IPS-NIHi11 (cell line): ENCODE data around the gene IQCE.
A peak's percentile ranks its signal among the peaks of the same experiment; 100 is the strongest.

Source experiments
- DNase-seq: peaks from one replicate; pipeline ENCODE4 v3.0.0; 2012; ENCODE audit warnings: mixed read lengths, low spot score

The IQCE gene, protein sequence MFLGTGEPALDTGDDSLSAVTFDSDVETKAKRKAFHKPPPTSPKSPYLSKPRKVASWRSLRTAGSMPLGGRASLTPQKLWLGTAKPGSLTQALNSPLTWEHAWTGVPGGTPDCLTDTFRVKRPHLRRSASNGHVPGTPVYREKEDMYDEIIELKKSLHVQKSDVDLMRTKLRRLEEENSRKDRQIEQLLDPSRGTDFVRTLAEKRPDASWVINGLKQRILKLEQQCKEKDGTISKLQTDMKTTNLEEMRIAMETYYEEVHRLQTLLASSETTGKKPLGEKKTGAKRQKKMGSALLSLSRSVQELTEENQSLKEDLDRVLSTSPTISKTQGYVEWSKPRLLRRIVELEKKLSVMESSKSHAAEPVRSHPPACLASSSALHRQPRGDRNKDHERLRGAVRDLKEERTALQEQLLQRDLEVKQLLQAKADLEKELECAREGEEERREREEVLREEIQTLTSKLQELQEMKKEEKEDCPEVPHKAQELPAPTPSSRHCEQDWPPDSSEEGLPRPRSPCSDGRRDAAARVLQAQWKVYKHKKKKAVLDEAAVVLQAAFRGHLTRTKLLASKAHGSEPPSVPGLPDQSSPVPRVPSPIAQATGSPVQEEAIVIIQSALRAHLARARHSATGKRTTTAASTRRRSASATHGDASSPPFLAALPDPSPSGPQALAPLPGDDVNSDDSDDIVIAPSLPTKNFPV

DNA sequence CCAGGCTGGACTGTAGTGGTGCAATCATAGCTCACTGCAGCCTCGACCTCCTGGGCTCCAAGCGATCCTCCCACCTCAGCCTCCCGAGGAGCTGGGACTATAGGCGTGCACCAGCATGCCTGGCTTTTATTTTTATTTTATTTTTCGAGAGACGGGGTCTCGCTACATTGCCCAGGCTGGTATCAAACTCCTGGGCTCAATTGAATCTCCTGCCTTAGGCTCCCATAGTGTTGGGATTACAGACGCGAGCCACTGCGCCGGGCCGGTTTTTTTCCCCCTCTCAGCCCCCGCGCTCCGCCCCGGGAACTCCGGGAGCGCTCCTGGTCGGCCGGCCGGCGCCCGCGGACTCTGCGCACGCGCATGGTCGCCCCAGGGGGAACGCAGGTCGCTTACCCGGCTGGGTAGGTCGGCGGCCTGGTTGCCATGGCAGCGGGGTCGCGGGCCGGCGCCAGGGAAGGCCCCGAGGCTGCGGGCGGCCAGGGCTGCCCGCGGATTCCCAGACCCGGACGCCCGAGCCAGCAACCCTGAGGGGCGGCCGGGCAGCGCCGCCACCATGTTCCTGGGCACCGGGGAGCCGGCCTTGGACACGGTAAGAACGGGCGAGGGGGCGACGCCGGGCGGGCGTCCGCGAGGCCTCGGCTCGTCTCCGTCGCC is at the start of gene IQCE:
TSS of gene IQCE (plus strand) at position 351 of the 654 bp plus-strand sequence. CDS start at position 554, 203 bp downstream.
- peak; percentile 95 for DNase-seq

DNA sequence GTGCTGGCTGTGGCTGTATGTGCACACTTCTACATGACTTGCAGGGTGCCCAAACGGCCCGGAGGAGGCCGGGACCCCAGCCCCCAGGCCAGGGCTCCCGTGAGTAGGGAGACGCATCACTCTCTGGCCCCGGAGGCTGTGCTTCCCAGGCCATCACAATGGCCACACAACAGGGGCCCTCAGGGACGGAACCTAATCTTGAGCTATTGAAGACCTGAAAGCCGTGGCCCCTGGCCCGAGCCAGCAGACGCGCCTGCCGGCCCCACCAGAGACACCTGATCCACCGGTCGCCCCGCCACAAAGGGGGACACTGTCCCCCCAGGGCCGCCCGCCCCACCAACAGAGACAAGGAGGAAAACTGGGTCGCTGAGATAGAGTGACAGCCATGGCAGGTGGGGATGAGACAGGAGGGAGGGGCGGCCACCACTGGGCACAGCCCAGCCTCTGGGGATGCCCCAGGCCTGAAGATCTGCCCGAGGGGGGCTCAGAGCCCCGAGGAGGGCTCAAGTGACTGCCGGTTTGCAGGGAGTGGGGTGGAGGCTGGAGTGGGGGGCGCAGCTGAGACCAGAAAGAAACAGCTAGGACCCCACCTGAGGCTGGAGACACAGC is 49.4 kb upstream of the IQCE start:
- no peak for DNase-seq

DNA sequence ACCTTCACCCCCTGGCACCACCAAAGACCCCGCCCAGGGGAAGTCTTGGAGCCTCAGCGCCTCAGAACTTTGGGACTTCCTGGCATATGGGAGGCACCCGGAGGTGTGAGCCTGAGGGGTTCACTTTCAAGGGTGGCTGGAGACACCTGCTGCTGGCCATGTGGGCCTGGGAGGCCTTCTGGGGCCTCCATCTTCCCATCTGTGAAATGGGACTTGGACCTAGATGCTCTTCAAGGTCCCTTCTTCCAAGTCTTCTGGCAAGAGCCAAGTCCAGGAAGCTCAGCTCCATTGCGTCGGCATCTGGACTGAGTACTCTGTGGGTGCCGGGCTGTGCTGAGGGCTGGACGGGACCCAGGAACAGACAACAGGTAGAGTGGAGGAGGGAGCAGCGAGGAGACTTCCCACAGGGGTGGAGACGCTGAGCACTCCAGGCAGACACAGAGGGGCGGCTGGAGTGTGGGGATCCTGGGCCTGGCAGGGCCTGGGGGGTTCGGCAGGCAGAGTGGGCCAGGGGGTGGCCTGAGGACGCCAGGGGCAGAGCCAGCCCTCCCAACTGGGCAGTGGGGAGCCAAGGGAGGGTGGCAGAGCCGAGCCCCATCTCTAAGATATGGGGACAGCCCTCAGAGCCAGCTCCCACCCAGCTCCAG is 48.5 kb upstream of the IQCE start:
- DNase-seq, result no peak

DNA sequence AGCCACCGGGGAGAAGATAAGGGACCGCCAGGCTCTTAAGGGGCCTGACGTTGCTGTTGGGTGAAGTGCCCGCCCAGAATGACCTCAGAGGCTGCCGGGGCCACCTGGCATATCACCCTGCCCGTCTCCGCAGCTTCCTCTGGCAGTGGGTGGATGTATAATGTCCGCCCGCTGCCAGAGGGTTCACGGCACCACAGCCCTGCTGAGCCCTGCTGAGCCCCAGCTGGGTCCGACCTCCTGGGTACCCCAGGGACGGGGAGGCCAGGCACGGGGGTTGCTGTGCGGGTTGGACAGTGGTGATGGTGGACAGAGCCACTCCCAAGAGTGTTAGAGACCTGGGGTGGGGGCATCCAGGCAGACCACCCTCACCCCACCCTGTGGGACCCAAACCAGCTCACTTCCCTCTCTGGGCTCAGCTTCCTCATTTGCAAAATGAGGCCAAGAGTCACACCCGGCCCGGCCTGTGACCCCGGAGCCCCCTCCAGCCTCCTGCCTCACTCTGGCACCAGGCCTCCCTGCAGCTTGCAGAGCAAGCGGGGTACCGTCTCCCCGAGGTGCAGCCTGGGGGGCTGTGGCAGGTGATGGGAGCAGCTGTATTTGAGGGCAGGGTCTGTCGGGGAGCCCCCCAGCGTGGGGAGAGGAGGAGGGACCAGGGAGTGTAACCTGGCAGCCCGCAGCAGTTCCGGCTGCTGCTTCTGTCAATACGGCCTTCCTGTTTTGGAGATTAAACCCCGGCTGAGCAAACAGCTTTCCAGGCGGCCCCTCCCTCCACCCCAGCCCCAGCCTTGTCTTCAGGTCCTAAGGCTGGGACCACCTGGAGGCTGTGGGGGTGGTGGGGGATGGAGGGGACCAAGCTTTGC is 47.6 kb upstream of the IQCE start:
- no peak for DNase-seq

DNA sequence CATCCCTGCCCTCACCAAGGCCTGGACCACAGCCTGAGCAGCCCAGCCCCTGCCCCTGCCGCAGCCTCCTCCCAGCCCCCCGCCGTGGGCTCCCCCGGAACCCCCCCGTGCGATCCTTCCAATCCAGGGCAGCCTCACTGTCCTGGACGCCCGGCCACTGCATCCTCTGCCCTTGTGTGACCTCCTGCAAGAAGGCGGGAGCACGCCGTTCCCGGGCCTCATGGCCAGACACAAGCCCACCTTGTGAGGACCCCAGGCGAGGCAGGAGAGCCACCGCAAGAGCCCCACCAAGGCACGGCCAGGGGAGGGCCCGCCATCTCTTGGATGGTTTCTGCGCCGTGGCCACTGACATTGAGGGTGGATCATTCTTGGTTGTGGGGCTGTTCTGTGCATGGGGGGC is 47.0 kb upstream of the IQCE start:
- DNase-seq, result no peak

DNA sequence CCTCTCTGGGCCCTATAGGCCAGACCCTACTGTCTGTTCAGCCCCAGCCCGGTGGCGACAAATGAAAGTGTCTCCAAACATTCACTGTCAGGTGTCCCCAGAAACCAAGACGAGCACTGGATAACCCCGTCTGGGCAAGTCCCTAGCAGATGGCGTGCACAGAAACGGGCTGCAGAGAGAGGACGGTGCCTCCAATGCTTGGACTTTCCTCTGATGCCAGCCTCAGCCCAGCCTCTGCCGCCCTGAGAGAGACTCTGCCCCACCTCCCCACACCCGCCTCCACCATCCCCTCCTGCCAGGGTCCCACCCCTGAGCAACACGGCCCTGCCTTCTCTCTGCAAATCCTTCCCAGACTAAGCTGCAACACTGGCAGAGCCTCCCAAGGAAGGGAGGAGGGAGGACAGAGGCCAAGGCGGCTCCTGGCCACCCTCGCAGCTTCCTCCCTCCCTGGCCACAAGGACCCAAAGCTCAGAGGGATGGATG is 46.6 kb upstream of the IQCE start:
- DNase-seq, result no peak

DNA sequence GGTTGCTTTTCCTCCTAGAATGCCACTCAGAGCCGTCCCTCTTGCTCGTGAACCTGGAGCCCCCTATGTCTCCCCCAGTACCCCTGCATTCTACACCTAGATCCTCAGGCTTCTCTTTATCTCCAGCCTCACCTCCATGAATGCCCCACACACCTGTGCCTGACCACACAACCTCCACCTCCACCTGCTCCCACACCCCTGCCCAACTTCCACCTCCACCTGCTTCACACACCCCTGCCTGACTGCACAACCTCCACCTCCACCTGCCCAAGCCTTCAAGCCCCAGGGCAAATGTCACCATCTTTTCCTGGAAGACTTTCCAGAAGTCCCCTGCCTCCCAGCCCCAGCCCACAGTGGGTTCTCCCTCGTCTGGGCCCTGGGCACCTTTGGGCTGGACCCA is 46.1 kb upstream of the IQCE start:
- no peak for DNase-seq

DNA sequence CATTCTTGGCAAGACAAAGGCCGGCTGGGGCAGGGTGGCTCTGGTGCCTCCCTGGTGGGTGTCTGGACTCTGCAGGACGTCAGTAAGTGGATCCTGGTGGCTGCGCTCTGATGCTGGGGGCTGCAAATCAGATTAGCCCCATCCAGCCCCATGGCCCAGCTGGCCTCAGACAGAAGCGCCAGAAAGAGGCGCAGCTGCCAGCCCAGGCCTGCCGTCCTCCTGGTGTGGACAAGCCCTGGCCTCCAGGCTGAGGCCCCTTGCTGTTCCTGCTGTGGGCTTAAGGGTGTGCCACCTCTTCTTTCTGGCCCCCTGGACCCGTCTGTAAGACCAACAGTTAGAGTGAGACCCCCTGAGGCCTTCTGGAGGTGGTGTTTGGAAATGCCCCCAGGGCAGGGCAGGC is 45.1 kb upstream of the IQCE start:
- no peak for DNase-seq

DNA sequence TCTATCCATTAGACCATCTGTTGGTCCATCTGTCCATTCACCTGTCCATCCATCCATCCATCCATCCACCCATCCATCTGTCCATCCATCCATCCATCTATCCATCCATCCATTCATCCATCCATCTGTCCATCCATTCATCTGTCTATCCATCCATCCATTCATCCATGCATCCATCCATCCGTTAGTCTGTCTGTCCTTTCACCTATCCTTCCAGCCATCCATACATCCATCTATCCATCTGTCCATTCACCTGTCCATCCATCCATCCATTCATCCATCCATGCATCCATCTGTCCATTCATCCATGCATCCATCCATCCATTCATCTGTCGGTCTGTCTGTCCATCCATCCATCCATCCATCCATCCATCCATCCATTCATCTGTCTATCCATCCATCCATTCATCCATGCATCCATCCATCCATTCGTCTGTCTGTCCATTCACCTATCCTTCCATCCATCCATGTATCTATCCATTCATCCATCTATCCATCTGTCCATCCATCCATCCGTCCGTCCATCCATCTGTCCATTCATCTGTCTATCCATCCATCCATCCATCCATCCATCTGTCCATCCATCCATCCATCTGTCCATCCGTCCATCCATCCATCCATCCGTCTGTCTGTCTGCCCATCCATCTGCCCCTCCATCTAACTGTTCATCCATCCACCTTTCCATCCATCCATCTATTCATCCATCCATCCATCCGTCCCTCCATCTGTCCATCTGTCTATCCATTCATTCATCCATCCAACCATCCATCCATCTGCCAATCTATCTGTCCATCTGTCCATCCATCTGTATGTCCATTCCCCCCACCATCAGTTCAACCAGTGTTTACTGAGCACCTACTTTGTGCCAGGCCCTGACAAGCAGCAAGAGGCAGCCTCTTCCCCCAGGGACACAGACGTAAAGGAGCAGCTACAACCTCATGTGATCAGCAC is 44.0 kb upstream of the IQCE start:
- DNase-seq, result no peak

DNA sequence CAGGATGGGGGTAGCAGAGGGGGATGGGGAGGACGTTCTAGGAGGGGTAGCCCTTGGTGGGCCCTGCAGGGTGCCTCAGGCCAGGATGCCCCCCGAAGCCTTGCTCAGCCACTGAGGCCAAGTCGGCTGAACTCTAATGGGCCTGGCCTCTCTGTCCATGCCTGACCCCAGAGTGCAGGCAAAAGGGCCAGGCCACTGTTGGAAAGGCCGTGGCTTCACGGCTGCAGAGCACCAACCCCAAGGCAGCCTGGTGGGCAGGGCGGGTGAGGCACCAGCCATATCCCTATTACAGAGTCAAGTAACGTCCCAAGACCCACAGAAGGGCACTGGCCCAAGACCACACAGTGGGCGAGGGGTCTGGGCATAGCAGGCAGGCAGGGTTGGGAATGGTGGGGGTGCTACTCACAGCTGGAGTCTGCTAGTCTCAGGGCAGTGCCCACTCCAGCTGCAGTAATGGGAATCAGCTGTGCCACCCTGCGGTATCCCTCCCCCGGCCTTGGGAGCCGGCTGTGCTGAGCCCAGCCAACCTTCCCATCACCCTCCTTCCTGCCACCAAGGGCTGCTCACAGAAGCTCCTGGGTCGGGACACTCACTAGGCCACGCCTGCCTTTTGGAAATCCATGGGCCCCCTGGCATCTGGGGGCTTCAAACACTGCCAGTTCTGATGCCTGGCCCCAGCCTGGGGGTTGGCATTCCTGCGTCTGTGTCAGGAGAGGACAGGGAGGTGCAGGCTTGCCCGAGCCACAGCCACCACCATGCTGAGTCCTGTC is 43.2 kb upstream of the IQCE start:
- DNase-seq, result no peak

DNA sequence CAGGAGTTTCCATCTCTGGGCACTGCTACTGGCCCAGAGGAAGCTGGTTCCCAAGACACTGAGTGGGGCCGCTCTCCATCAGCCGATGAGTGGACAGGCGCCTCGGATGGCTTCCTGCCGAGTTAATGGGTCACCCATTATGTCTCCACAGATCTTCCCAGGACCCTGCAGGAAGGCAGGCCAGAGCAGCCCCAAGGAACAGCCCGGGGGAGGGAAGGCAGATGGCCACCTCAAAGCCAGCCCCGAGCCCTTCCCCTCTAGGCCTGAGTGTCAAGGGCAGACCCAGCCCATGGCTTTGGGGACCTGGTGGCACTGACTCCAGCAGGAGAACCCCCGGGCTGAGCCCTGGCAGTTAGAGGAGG is 42.6 kb upstream of the IQCE start:
- no peak for DNase-seq

DNA sequence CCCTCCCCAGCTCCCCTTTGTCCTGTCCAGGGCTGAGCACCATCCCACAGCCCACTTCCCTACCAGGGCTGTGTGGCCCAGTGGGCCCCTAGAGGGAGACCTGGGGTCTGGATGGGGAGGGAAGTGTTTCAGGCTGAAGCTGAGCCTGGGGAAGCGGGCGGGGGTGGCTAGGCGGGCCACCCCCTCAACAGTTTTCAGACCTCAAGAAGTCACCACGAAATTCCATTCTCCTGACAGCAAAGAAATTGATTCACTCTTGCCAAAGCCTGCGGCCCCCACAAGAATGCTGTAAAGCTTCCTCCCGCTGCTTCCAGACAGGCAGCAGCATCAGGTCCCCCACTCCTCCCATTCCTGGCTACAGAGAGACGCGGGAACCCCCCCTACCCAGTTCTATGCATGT is 41.8 kb upstream of the IQCE start:
- no peak for DNase-seq

DNA sequence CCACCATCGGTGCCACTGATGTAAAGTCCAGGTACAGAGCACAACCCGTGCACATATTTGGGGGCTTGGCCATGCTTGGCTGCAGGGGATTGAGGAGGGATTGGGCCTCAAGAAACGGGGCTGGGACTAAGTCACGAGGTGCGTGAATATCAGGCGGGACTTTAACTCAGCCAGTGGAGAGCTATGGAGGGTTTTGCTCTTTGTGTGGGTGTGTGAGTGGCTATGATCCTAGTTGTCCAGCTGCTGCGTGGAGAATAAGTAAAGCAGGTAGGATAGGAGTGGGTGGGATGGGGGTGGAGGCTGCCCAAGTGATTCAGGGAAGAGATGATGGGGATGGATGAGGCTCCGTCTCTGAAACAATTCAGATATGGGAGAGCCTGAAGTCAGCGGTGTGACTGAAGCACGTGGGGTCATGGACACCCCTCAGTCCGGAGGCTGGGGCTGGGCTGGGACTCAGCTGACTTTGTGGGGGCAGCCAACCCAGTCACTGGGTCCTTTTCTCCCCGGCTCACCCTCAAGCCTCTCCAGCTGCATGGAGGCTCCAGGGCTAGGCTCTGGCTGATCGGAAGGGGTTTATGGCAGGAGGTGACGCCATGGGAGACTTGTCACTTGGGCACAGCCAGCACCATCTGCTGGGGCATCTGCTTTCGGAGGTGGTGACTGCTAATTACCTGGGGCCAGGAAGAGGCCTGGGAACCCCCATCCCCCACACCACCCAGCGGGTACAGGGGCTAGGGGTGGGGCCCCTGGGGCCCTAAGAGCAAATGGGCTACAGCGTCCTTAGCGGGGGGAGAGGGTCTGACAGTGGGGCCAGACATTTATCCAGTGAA is 40.9 kb upstream of the IQCE start:
- no peak for DNase-seq

DNA sequence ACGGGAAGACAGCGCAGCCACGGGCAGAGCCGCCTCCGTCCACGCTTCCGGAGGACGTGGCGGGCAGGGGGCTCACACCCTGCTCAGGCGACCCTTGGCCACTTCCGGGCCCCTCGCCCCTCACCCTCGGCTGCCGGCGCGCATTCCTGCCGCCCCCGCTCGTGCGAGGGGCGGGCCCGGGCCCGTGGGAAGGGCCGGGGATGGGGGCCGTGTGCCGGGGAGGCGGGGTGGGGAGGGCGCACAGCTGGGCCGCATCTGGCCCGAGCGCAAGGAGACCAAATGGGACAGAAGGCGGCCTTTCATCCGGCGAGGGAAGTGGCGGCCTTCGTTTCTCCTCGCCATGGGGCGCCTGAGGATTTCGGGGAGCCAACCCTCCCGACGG is 40.1 kb upstream of the IQCE start:
- DNase-seq, result no peak

DNA sequence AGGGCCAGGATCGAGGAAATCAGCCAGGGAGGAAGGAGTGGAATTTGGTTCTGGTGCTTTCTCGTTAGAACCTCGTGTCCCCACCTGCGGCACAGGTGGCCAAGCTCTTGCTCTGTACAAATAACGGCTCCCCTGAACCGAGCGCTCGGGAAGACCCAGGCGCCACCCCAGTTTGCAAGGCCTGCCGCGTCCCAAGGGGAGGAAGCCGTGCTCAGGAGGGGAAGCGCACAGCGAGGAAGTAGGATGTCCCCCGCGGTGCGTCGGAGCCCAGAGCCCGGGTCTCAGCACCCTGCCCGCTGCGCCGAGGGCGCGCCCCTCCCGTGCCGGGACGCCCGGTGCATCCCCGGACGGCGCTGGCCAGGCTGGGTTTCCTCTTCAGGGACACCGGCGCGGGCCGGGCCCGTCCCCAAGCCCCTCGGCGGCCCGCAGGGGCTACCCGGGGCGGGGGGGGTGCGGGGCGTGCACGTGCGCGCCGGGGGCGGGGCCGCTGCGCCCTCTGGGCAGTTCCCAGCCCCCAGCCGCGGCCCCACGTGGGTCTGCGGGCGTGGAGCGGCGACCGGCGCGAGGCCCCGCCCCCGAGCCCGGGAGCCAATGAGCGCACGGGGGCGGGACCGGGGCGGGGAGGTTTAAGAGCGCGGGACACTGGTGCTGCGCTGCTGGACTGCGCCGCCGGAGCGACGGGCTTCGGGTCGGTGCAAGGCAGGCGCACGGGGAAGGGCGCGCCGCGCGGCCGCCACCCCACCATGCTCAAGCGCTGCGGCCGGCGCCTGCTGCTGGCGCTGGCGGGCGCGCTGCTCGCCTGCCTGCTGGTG is 39.5 kb upstream of the IQCE start, which contains the start of gene LFNG:
TSS of gene LFNG (plus strand) at position 656 of the 812 bp plus-strand sequence. CDS start at position 744, 88 bp downstream.
- peak; percentile 97 for DNase-seq

DNA sequence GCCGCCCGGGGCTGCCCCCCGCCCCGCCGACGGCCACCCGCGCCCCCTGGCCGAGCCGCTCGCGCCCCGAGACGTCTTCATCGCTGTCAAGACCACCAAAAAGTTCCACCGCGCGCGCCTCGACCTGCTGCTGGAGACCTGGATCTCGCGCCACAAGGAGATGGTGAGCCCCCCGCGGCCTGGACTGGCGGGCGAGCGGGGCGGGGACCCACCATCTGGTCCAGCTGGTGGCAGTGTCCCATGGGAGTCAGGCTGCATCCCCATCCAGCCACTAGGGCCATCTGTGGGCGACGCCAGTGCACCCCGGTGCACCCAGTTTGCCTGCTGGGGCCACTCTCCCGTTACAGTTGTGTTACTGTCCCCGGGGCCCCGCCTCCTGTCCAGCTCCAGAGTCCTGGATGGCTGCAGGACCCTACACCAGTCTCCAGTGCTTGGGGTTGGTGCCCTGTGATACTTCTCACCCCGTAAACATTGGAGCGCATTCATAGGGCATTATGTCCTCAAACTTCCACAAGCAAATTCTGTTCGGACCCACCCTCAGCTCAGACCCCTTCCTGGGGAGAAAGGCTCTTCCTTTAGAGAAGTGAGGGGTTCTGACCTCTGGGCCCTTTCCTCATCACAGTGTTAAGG is 38.5 kb upstream of the IQCE start:
- DNase-seq, result no peak
